HEK293 (cell line): ENCODE measurements around the gene SLC37A3.

ENCODE experiments used
- ATF2 ChIP-seq: fragments of 450-650 bp; formaldehyde crosslinking; IDR thresholded peaks from 2 replicates; pipeline ENCODE4 v1.5.1; 2016; ENCODE audit warnings: missing biosample characterization, missing genetic modification characterization, low read depth
- FEZF1 ChIP-seq: fragments of 450-650 bp; formaldehyde crosslinking; IDR thresholded peaks from 2 replicates; pipeline ENCODE4 v1.5.1; 2016; ENCODE audit warnings: missing biosample characterization, missing genetic modification characterization
- GLIS1 ChIP-seq: fragments of 450-650 bp; formaldehyde crosslinking; IDR thresholded peaks from 2 replicates; pipeline ENCODE4 v1.5.1; 2016; ENCODE audit warnings: missing biosample characterization, missing genetic modification characterization
- INSM2 ChIP-seq: fragments of 450-650 bp; formaldehyde crosslinking; IDR thresholded peaks from 2 replicates; pipeline ENCODE4 v1.5.1; 2016; ENCODE audit warnings: missing biosample characterization, missing genetic modification characterization
- KLF16 ChIP-seq: fragments of 450-650 bp; formaldehyde crosslinking; IDR thresholded peaks from 2 replicates; pipeline ENCODE4 v1.5.1; 2017; ENCODE audit warnings: missing biosample characterization, missing genetic modification characterization
- OVOL3 ChIP-seq: fragments of 450-650 bp; formaldehyde crosslinking; IDR thresholded peaks from 2 replicates; pipeline ENCODE4 v1.5.1; 2016; ENCODE audit warnings: missing biosample characterization, missing genetic modification characterization
- PRDM10 ChIP-seq: fragments of 450-650 bp; formaldehyde crosslinking; IDR thresholded peaks from 2 replicates; pipeline ENCODE4 v1.5.1; 2016; ENCODE audit warnings: missing biosample characterization, missing genetic modification characterization
- REPIN1 ChIP-seq: fragments of 450-650 bp; formaldehyde crosslinking; IDR thresholded peaks from 2 replicates; pipeline ENCODE4 v1.5.1; 2017; ENCODE audit warnings: missing biosample characterization, missing genetic modification characterization, low read depth
- SETDB1 ChIP-seq: IDR thresholded peaks from one replicate; pipeline ENCODE4 v1.6.1; 2017; ENCODE audit warnings: mild to moderate bottlenecking, low read length, moderate library complexity, mixed read lengths; ENCODE audit not compliant: insufficient read length
- SP7 ChIP-seq: fragments of 450-650 bp; formaldehyde crosslinking; IDR thresholded peaks from 2 replicates; pipeline ENCODE4 v1.5.1; 2016; ENCODE audit warnings: missing biosample characterization, missing genetic modification characterization
- WT1 ChIP-seq: fragments of 450-650 bp; formaldehyde crosslinking; IDR thresholded peaks from 2 replicates; pipeline ENCODE4 v1.5.1; 2016; ENCODE audit warnings: missing biosample characterization, missing genetic modification characterization
- ZFP37 ChIP-seq: fragments of 450-650 bp; formaldehyde crosslinking; IDR thresholded peaks from 2 replicates; pipeline ENCODE4 v1.5.1; 2016; ENCODE audit warnings: missing biosample characterization, missing genetic modification characterization
- ZNF132 ChIP-seq: fragments of 450-650 bp; formaldehyde crosslinking; IDR thresholded peaks from 2 replicates; pipeline ENCODE4 v1.5.1; 2017; ENCODE audit warnings: missing biosample characterization, missing genetic modification characterization, borderline replicate concordance
- ZNF146 ChIP-seq: fragments of 450-650 bp; formaldehyde crosslinking; IDR thresholded peaks from 2 replicates; pipeline ENCODE4 v1.5.1; 2016; ENCODE audit warnings: missing biosample characterization, missing genetic modification characterization
- ZNF16 ChIP-seq: fragments of 450-650 bp; formaldehyde crosslinking; IDR thresholded peaks from 2 replicates; pipeline ENCODE4 v1.5.1; 2016; ENCODE audit warnings: low read depth, missing biosample characterization, missing genetic modification characterization
- ZNF18 ChIP-seq: fragments of 450-650 bp; formaldehyde crosslinking; IDR thresholded peaks from 2 replicates; pipeline ENCODE4 v1.5.1; 2016; ENCODE audit warnings: missing biosample characterization, missing genetic modification characterization
- ZNF184 ChIP-seq: fragments of 450-650 bp; IDR thresholded peaks from 2 replicates; pipeline ENCODE4 v1.5.1; 2018; ENCODE audit warnings: missing biosample characterization, mild to moderate bottlenecking, missing genetic modification characterization
- ZNF19 ChIP-seq: fragments of 450-650 bp; formaldehyde crosslinking; IDR thresholded peaks from 2 replicates; pipeline ENCODE4; 2016; ENCODE audit warnings: missing biosample characterization, missing genetic modification characterization, low read depth
- ZNF266 ChIP-seq: fragments of 450-650 bp; formaldehyde crosslinking; IDR thresholded peaks from 2 replicates; pipeline ENCODE4 v1.5.1; 2016; ENCODE audit warnings: missing biosample characterization, missing genetic modification characterization, low read depth
- ZNF350 ChIP-seq: fragments of 450-650 bp; formaldehyde crosslinking; IDR thresholded peaks from 2 replicates; pipeline ENCODE4 v1.5.0; 2017; ENCODE audit warnings: missing biosample characterization, mild to moderate bottlenecking, missing genetic modification characterization
- ZNF37A ChIP-seq: fragments of 450-650 bp; IDR thresholded peaks from 2 replicates; pipeline ENCODE4 v1.5.1; 2018; ENCODE audit warnings: missing biosample characterization, missing genetic modification characterization
- ZNF416 ChIP-seq: fragments of 450-650 bp; formaldehyde crosslinking; IDR thresholded peaks from 2 replicates; pipeline ENCODE4 v1.5.1; 2016; ENCODE audit warnings: missing biosample characterization, missing genetic modification characterization
- ZNF48 ChIP-seq: fragments of 450-650 bp; formaldehyde crosslinking; IDR thresholded peaks from 2 replicates; pipeline ENCODE4 v1.5.1; 2016; ENCODE audit warnings: missing biosample characterization, missing genetic modification characterization
- ZNF488 ChIP-seq: fragments of 450-650 bp; formaldehyde crosslinking; IDR thresholded peaks from 2 replicates; pipeline ENCODE4 v1.5.1; 2016; ENCODE audit warnings: missing biosample characterization, missing genetic modification characterization
- ZNF621 ChIP-seq: fragments of 450-650 bp; formaldehyde crosslinking; IDR thresholded peaks from 2 replicates; pipeline ENCODE4 v1.5.1; 2017; ENCODE audit warnings: missing biosample characterization, missing genetic modification characterization
- ZNF654 ChIP-seq: fragments of 450-650 bp; formaldehyde crosslinking; IDR thresholded peaks from 2 replicates; pipeline ENCODE4 v1.5.1; 2016; ENCODE audit warnings: low read depth, missing biosample characterization, missing genetic modification characterization
- ZNF658 ChIP-seq: fragments of 450-650 bp; formaldehyde crosslinking; IDR thresholded peaks from 2 replicates; pipeline ENCODE4; 2016; ENCODE audit warnings: missing biosample characterization, missing genetic modification characterization
- ZNF747 ChIP-seq: fragments of 450-650 bp; formaldehyde crosslinking; IDR thresholded peaks from 2 replicates; pipeline ENCODE4 v1.5.1; 2016; ENCODE audit warnings: missing biosample characterization, missing genetic modification characterization
- ZNF777 ChIP-seq: fragments of 450-650 bp; formaldehyde crosslinking; IDR thresholded peaks from 2 replicates; pipeline ENCODE4 v1.5.1; 2017; ENCODE audit warnings: missing biosample characterization, missing genetic modification characterization, borderline replicate concordance
- ZNF792 ChIP-seq: fragments of 450-650 bp; formaldehyde crosslinking; IDR thresholded peaks from 2 replicates; pipeline ENCODE4 v1.5.1; 2016; ENCODE audit warnings: missing biosample characterization, missing genetic modification characterization

Gene SLC37A3

GRCh38 chr7:140397784-140398750 lies at the start of gene SLC37A3 (continued):
- peak; percentile 41; the same call in 1 of the 2 replicates for TF ChIP-seq INSM2
- no peak for TF ChIP-seq OVOL3
- no peak for TF ChIP-seq ZNF658 (tag by site-specific recombination)
- TF ChIP-seq ATF2 (tag by site-specific recombination) = no peak
- no peak for TF ChIP-seq ZNF146 (tag by site-specific recombination)
- peak; percentile 64; the same call in 1 of the 2 replicates for TF ChIP-seq ZFP37 (tag by site-specific recombination)
- TF ChIP-seq ZNF18 (tag by site-specific recombination) = 0 out of 2 replicates have a peak, but pooled peaks have one; percentile 27
- TF ChIP-seq REPIN1 (tag by site-specific recombination) = no peak
- TF ChIP-seq GLIS1 (tag by site-specific recombination) = peak; percentile 75; the same call in 1 of the 2 replicates
- no peak for TF ChIP-seq ZNF350 (tag by site-specific recombination)
- no peak; the same call in 1 of the 2 replicates for TF ChIP-seq FEZF1 (tag by site-specific recombination)
- TF ChIP-seq PRDM10 (tag by site-specific recombination) = peak; percentile 69
- TF ChIP-seq ZNF132 (tag by site-specific recombination) = no peak
- TF ChIP-seq ZNF266 = no peak
- no peak for TF ChIP-seq ZNF792 (tag by site-specific recombination)
- no peak for TF ChIP-seq ZNF19 (tag by site-specific recombination)
- no peak for TF ChIP-seq ZNF777 (tag by site-specific recombination)
- TF ChIP-seq SETDB1 = no peak
- no peak for TF ChIP-seq ZNF747 (tag by site-specific recombination)
- peak; percentile 39 for TF ChIP-seq SP7
- no peak for TF ChIP-seq ZNF654 (tag by site-specific recombination)
- TF ChIP-seq WT1 (tag by site-specific recombination) = peak; percentile 86
- no peak for TF ChIP-seq ZNF621
- no peak for TF ChIP-seq ZNF37A (tag by site-specific recombination)
- TF ChIP-seq ZNF416 = no peak
- TF ChIP-seq ZNF184 (tag by site-specific recombination) = no peak
- TF ChIP-seq ZNF48 = no peak
- no peak for TF ChIP-seq ZNF488 (tag by site-specific recombination)
- no peak for TF ChIP-seq ZNF16 (tag by site-specific recombination)
- TF ChIP-seq KLF16 (tag by site-specific recombination) = 0 out of 2 replicates have a peak, but pooled peaks have one; percentile 28
